IMR-90 (cell line): ENCODE results near the gene BCL2L2. TPM values are rescaled to one million over a fixed set of nuclear protein-coding genes. Genes with fewer than 3 reads are reported as not detected.

Experiments
- ATAC-seq: fragments of 200-7000 bp; cut with Tn5 transposase; 2 replicates; pipeline ENCODE4 v1.9.1; 2020; ENCODE audit warnings: low read depth, mild to moderate bottlenecking, moderate library complexity
- BruUV-seq: library from RNA; stranded (reverse); fragments of 400-500 nt; replicated peaks from 2 replicates; lab custom pipeline; 2021; lab: Mats Ljungman, UMichigan
- CTCF ChIA-PET: fragments of 300-600 bp; formaldehyde crosslinking; extraction: SDS; loops from one replicate; lab custom pipeline; 2021; ENCODE audit warnings: antibody characterized with exemption; lab: Yijun Ruan, JAX
- POLR2A ChIA-PET: fragments of 300-600 bp; sonication (Branson Sonifier 250); formaldehyde crosslinking; loops from one replicate; lab custom pipeline; 2022; ENCODE audit warnings: antibody characterized with exemption; ENCODE audit not compliant: unreplicated experiment; lab: Charles Lee
- DNase-seq: peaks from one replicate; pipeline ENCODE4 v3.0.0; 2013
- H2AFZ ChIP-seq: replicated peaks from 2 replicates; pipeline ENCODE3; 2013; ENCODE audit warnings: low read length, mild to moderate bottlenecking; ENCODE audit not compliant: poor library complexity
- H2AK5ac ChIP-seq: 2 replicates; pipeline ENCODE4 v1.6.1; 2013; ENCODE audit warnings: low read depth, low read length, inconsistent platforms
- H2AK9ac ChIP-seq: replicated peaks from 2 replicates; pipeline ENCODE3; 2013; ENCODE audit warnings: mild to moderate bottlenecking, low read depth, low read length, moderate library complexity; ENCODE audit not compliant: poor library complexity
- H2BK120ac ChIP-seq: 2 replicates; pipeline ENCODE4 v1.6.1; 2013; ENCODE audit warnings: low read depth, low read length, inconsistent platforms
- H2BK15ac ChIP-seq: 3 replicates; pipeline ENCODE4 v1.6.1; 2013; ENCODE audit warnings: low read depth, low read length, inconsistent platforms
- H2BK20ac ChIP-seq: 2 replicates; pipeline ENCODE4 v1.6.1; 2013; ENCODE audit warnings: low read depth, mild to moderate bottlenecking, inconsistent platforms, low read length, moderate library complexity
- H2BK5ac ChIP-seq: 2 replicates; pipeline ENCODE4 v1.6.1; 2013; ENCODE audit warnings: mild to moderate bottlenecking, low read depth, low read length, inconsistent platforms; ENCODE audit not compliant: poor library complexity, severe bottlenecking
- H3K14ac ChIP-seq: replicated peaks from 2 replicates; pipeline ENCODE4 v1.6.1; 2013; ENCODE audit warnings: low read depth, low read length, inconsistent platforms
- H3K18ac ChIP-seq: 2 replicates; pipeline ENCODE4 v1.6.1; 2013; ENCODE audit warnings: low read depth, low read length, control low read depth
- H3K23ac ChIP-seq: 2 replicates; pipeline ENCODE4 v1.6.1; 2013; ENCODE audit warnings: low read depth, low read length, inconsistent platforms
- H3K27ac ChIP-seq: 2 replicates; pipeline ENCODE4 v1.5.1; 2013; ENCODE audit warnings: mild to moderate bottlenecking, control low read depth, low read length; ENCODE audit not compliant: insufficient read depth
- H3K27me3 ChIP-seq: 2 replicates; pipeline ENCODE4 v1.6.1; 2013; ENCODE audit warnings: low read length; ENCODE audit not compliant: control insufficient read depth, insufficient read depth
- H3K36me3 ChIP-seq: 2 replicates; pipeline ENCODE4 v1.6.1; 2013; ENCODE audit warnings: low read length, mixed read lengths; ENCODE audit not compliant: control insufficient read depth, insufficient read depth
- H3K4ac ChIP-seq: 2 replicates; pipeline ENCODE4 v1.6.1; 2013; ENCODE audit warnings: low read depth, low read length, inconsistent platforms
- H3K4me1 ChIP-seq: 2 replicates; pipeline ENCODE4 v1.6.1; 2013; ENCODE audit warnings: low read length, mixed read lengths; ENCODE audit not compliant: control insufficient read depth, insufficient read depth
- H3K4me2 ChIP-seq: 2 replicates; pipeline ENCODE4 v1.6.1; 2013; ENCODE audit warnings: low read depth, mild to moderate bottlenecking, control low read depth, low read length, moderate library complexity
- H3K4me3 ChIP-seq: 2 replicates; pipeline ENCODE4 v1.5.1; 2013; ENCODE audit warnings: low read depth, mild to moderate bottlenecking, control low read depth, low read length, moderate library complexity; ENCODE audit not compliant: insufficient read depth
- H3K56ac ChIP-seq: 2 replicates; pipeline ENCODE4 v1.6.1; 2013; ENCODE audit warnings: low read length, inconsistent platforms; ENCODE audit not compliant: insufficient read depth; ENCODE audit errors: extremely low read depth
- H3K79me1 ChIP-seq, 2 experiments: 2 replicates each; pipeline ENCODE4 v1.6.1; 2013; ENCODE audit warnings: low read length in 2 of 2, inconsistent platforms in 1 of 2, low read depth in 1 of 2
- H3K9ac ChIP-seq: 2 replicates; pipeline ENCODE4 v1.6.1; 2013; ENCODE audit warnings: low read depth, low read length, control low read depth
- H3K9me1 ChIP-seq: 2 replicates; pipeline ENCODE4 v1.6.1; 2013; ENCODE audit warnings: low read length, inconsistent platforms; ENCODE audit not compliant: insufficient read depth
- H3K9me3 ChIP-seq: 2 replicates; pipeline ENCODE4 v1.6.1; 2013; ENCODE audit warnings: low read length; ENCODE audit not compliant: control insufficient read depth, insufficient read depth
- H4K20me1 ChIP-seq: 2 replicates; pipeline ENCODE4 v1.6.1; 2013; ENCODE audit warnings: low read length, inconsistent platforms; ENCODE audit not compliant: insufficient read depth
- H4K5ac ChIP-seq: 2 replicates; pipeline ENCODE4 v1.6.1; 2013; ENCODE audit warnings: mild to moderate bottlenecking, low read depth, low read length, control low read depth
- H4K8ac ChIP-seq, 2 experiments: 2 replicates each; pipeline ENCODE4 v1.6.1; 2013; ENCODE audit warnings: low read depth in 2 of 2, low read length in 2 of 2, control low read depth in 1 of 2, inconsistent platforms in 1 of 2
- H4K91ac ChIP-seq: 2 replicates; pipeline ENCODE4 v1.6.1; 2013; ENCODE audit warnings: low read depth, low read length, inconsistent platforms; ENCODE audit not compliant: insufficient read depth
- BHLHE40 ChIP-seq: fragments of 150-350 bp; IDR thresholded peaks from 2 replicates; pipeline ENCODE4 v1.6.1; 2016; ENCODE audit warnings: mild to moderate bottlenecking, low read depth, low read length
- FOS ChIP-seq: fragments of 150-350 bp; IDR thresholded peaks from 2 replicates; pipeline ENCODE4 v1.6.1; 2016; ENCODE audit warnings: low read depth, low read length
- MAFK ChIP-seq: IDR thresholded peaks from 2 replicates; pipeline ENCODE4 v1.6.1; 2012; ENCODE audit warnings: low read depth, low read length, improper control_type of control experiment
- MAZ ChIP-seq: IDR thresholded peaks from 2 replicates; pipeline ENCODE4 v1.6.1; 2012; ENCODE audit warnings: low read depth, mild to moderate bottlenecking, low read length, improper control_type of control experiment, moderate library complexity, borderline replicate concordance
- MXI1 ChIP-seq: IDR thresholded peaks from 2 replicates; pipeline ENCODE4 v1.6.1; 2012; ENCODE audit warnings: low read depth, mild to moderate bottlenecking, low read length, moderate library complexity, borderline replicate concordance
- NFE2L2 ChIP-seq: fragments of 150-350 bp; IDR thresholded peaks from 2 replicates; pipeline ENCODE4 v1.6.1; 2016; ENCODE audit warnings: low read depth, mild to moderate bottlenecking, low read length
- RCOR1 ChIP-seq: IDR thresholded peaks from 2 replicates; pipeline ENCODE4 v1.6.1; 2012; ENCODE audit warnings: mild to moderate bottlenecking, low read length, improper control_type of control experiment; ENCODE audit not compliant: insufficient replicate concordance
- RFX5 ChIP-seq: IDR thresholded peaks from 2 replicates; pipeline ENCODE4 v1.8.0; 2012; ENCODE audit warnings: low read depth, mild to moderate bottlenecking, low read length, moderate library complexity
- WGBS, 2 experiments: methylation state at CpG; one replicate each; pipeline versions ENCODE4 v1.1.5 to v1.1.7; 2013; ENCODE audit warnings: missing lambda C conversion rate in 2 of 2; ENCODE audit not compliant: insufficient read length in 1 of 2; ENCODE audit errors: extremely low coverage in 2 of 2; 5-methylcytosine and 5-hydroxymethylcytosine counted together
- dilution Hi-C: fragments of 300-500 bp; cut with HindIII; formaldehyde crosslinking; loops from one replicate; pipeline ENCODE4 v1.14.3; 2018; ENCODE audit warnings: low sequenced_read_pairs; ENCODE audit not compliant: unreplicated experiment
- in situ Hi-C: fragments of 300-500 bp; cut with MboI; formaldehyde crosslinking; loops from 3 replicates; pipeline ENCODE4 v1.14.3; 2019; ENCODE audit warnings: low sequenced_read_pairs, inconsistent platforms, mixed read lengths
- intact Hi-C: fragments of 100-400 bp; cut with micrococcal nuclease; formaldehyde crosslinking; loops from 2 replicates; pipeline ENCODE4 v1.10.0; 2022
- polyA plus RNA-seq, 3 experiments: library from polyadenylated mRNA; depleted of rRNA; stranded (reverse); fragments of >200 nt; gene quantifications; 2 replicates each; pipeline ENCODE4 v1.2.3, GENCODE V29; 2012; ENCODE audit warnings: low replicate concordance in 1 of 3
- total RNA-seq: library from RNA; depleted of rRNA; stranded (reverse); fragments of >200 nt; gene quantifications from 2 replicates; pipeline ENCODE4 v1.2.3, GENCODE V29; 2012
- TF ChIP-seq, protein P1 (sequence below): fragments of 150-350 bp; IDR thresholded peaks from 2 replicates; pipeline ENCODE4 v1.6.1; 2016; ENCODE audit warnings: low read depth, mild to moderate bottlenecking, low read length, moderate library complexity, borderline replicate concordance

BCL2L2 gene
- total and polyA plus RNA-seq, 2 of the 4 experiments (the other 2 are of a cell fraction): 14.5 to 40.9 TPM

DNA sequence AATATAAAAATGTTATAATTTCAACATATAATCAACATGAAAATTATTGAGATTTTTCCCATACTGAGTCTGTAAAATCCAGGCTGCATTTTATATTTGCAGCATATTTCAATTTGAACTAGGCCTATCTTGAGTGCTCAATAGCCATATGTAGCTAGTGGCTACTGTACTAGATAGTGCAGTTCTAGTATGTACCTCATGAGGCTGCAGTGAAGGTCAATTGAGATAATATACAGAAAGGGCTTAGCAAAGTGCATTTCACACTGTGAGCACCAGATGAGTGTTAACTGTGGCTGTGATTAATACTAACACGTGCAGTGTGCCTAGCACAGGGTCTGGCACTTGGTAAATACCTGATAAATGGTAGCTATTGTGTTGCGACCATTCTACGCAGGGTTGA lies 51.4 kb downstream of the BCL2L2 start:
- Histone ChIP-seq H2BK20ac (no peak overlapping the region), H3K4me2 (no peak overlapping the region), H2AK9ac (no peak overlapping the region), H3K18ac (no peak overlapping the region), H3K4ac (no peak overlapping the region), H3K36me3 (peaks cover 36% of the 10 kb centered on the region), H3K27ac (no peak overlapping the region), H3K79me1 (peaks cover 4 to 18% of the 10 kb centered on the region in 2 experiments; a peak in 2 of 4 replicates), H3K14ac (no peak overlapping the region), H2BK120ac (no peak overlapping the region), H4K5ac (no peak overlapping the region), H3K56ac (no peak overlapping the region), H4K20me1 (peaks cover 12% of the 10 kb centered on the region; the same call in 1 of the 2 replicates), H4K8ac (no peak overlapping the region), H3K27me3 (no peaks in the 10 kb centered on the region), H2BK5ac (no peak overlapping the region), H3K9ac (no peak overlapping the region), H4K91ac (no peak overlapping the region), H2AFZ (no peak overlapping the region), H2AK5ac (no peak overlapping the region), H3K4me1 (peaks cover 2% of the 10 kb centered on the region), H2BK15ac (no peak overlapping the region), H3K23ac (no peak overlapping the region), H3K4me3 (no peak overlapping the region), H3K9me1 (peaks cover 6% of the 10 kb centered on the region; the same call in 1 of the 2 replicates), H3K9me3 (no peaks in the 10 kb centered on the region)
- no TSS peak for BruUV-seq
- ChIA-PET CTCF (interaction anchor here (0.8 to 1.2 kb wide), 2 partner anchors 10 to 22 kb away, joined by 3 read pairs; no protein-coding TSS in a partner anchor), POLR2A (no interaction called here)
- DNase-seq: no peak
- no peak for ATAC-seq
- TF ChIP-seq, protein P1, sequence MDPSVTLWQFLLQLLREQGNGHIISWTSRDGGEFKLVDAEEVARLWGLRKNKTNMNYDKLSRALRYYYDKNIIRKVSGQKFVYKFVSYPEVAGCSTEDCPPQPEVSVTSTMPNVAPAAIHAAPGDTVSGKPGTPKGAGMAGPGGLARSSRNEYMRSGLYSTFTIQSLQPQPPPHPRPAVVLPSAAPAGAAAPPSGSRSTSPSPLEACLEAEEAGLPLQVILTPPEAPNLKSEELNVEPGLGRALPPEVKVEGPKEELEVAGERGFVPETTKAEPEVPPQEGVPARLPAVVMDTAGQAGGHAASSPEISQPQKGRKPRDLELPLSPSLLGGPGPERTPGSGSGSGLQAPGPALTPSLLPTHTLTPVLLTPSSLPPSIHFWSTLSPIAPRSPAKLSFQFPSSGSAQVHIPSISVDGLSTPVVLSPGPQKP: no peak
- TF ChIP-seq MAFK (no peak), RCOR1 (no peak), RFX5 (no peak), MXI1 (no peak), BHLHE40 (no peak), FOS (no peak), NFE2L2 (no peak), MAZ (no peak)
- intact Hi-C loops (no loop called here), dilution Hi-C loops (no loop called here), in situ Hi-C loops (no loop called here)
- 83% methylated on average over 3 of the region's 3 CpGs; no CpG with 5 or more reads in 1 of the 2 experiments for WGBS, 2 experiments
